CD4-positive, alpha-beta T cell treated with Interleukin-15 for 4 hours (primary cell): ENCODE results near the gene LRIT2.
"Not testable (repeated sequence)": the region's sequence is repeated elsewhere in the genome, so short reads cannot be mapped to it uniquely, and the experiment has no call there.

ENCODE experiments used
- DNase-seq: peaks from one replicate; pipeline ENCODE4 v3.0.0-alpha.2; 2020; ENCODE audit warnings: low spot score

The LRIT2 gene

GRCh38 chr10:84180386-84180785 is 45.0 kb downstream of the LRIT2 start:
- not testable (repeated sequence) for DNase-seq

- peak; percentile 34 for DNase-seq
Measured at GRCh38 chr10:84179059-84179710, 46.2 kb downstream of the LRIT2 start.

DNA sequence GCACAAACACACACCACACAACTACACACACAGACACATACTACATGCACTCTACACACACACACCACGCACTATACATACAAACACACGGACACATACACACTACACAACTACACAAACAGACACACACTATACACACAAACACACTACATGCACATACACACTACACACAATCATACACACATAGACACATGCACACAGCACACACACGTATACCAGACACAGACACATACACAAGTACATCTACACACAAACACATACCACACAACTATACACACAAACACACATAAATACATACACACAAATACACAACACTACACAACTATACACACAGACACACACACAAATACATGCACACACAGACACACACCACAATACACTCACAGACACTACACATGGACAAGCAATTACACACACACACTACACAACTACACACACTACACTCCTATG is 47.2 kb downstream of the LRIT2 start:
- DNase-seq: no peak

GRCh38 chr10:84177541-84178141 is 47.7 kb downstream of the LRIT2 start:
- DNase-seq: peak; percentile 56

GRCh38 chr10:84176836-84177474 is 48.4 kb downstream of the LRIT2 start:
- no peak for DNase-seq

GRCh38 chr10:84176351-84176750 is 49.0 kb downstream of the LRIT2 start:
- DNase-seq: no peak

DNA sequence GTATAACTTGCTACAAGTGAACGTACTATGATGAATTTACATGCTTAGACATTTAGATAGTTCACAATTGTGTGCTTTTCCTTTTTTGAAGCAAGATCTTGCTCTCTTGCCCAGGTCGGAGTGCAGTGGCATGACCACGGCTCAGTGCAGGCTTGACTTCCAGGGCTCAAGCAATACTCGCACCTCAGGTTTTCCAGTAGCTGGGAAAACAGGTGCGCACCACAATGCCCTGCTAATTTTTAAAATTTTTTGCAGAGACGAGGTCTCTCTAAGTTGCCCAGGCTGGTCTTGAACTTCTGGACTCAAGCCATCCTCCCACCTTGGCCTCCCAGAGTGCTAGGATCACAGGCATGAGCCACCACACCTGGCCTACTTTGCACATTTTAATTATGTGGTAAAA is 49.9 kb downstream of the LRIT2 start:
- DNase-seq: no peak

DNA sequence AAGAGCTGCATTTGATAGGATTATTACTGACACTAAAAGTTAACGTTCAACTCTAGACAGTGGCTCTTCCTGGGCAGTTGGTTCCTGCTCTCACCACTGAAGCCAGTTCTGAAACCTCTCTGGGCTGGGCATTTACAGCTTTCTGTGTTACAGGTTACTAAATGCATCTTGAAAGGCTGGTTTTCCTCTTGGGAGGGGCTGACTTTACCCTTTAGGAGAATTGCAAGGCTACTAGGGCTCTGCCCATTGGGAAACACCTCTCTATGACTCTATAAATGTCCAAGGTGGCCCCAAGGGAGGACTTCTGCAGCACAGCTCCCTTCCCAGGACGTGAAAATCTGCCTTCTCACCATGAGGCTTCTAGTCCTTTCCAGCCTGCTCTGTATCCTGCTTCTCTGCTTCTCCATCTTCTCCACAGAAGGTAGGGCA is 51.8 kb downstream of the LRIT2 start, which contains the start of gene GPR15LG:
Gene GPR15LG (plus strand): TSS at position 301 of the 429 bp plus-strand sequence. CDS start 51 bp downstream, at position 352.
- DNase-seq: no peak

- no peak for DNase-seq
Measured at GRCh38 chr10:84172467-84173356, 52.6 kb downstream of the LRIT2 start.

DNA sequence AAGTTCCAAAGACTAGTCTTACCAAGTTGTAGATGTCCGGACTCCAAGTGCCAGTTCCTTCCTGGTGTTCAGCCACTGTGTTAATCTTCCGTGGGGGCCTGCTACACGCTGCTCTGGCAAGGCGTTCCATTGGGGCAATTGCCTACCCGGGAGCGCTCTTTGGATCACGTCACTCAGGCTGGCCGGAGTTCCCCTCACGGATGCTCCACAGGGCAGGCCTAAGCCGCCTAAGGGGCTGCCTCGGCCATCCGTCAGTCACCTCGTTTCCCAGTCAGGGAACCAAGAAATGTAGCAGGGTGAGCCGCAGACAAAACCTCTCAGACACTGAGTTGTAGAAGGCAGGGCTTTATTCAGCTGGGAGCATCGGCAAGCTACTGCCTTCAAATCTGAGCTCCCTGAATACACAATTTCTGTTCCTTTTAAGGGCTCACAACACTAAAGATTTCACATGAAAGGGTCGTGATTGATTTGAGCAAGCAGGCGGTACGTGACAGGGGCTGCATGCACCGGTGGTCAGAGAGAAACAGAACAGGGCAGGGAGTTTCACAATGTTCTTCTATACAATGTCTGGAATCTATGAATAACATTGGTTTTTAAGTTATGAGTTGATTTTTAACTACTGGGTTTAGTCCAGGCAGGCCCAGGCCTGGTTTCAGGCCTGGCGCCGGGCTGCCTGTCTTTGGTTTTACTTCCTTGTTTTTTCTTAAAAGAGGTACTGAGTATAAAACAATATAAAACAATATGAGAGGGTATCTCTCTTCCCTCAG is 53.5 kb downstream of the LRIT2 start:
- not testable (repeated sequence) for DNase-seq

DNA sequence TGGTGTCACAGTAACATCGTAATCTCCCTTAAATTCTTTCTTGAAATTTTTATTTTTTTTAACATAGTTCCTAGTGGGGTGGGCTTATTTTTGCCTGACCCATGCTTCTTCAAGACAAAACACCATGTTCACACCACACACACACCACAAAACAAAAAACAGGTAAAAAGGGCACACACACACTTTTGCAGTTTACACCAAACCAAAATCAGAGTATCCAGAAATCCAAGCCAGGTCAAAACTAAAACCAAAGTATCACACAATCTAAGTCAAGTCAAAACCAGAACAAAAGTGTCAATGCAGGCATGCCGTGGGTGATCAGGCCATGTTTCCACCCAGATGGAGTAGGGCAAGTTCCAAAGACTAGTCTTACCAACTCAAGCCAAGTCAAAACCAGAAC is 54.1 kb downstream of the LRIT2 start:
- not testable (repeated sequence) for DNase-seq
